Adrenal gland (tissue), 12 donors: ENCODE measurements around the gene THAP12. TPM values are rescaled to one million over a fixed set of nuclear protein-coding genes. Genes with fewer than 3 reads are reported as not detected.

Experiments used
- DNase-seq, 7 donors: peaks; one replicate each; pipeline ENCODE4 v3.0.0-alpha.2; 2019 to 2020
- H3K27ac ChIP-seq, 5 donors: fragments of 200-600 bp; sonication (generic) in 4 of 5; 1 replicate in 3 of 5; 2 replicates in 2 of 5; pipeline versions ENCODE4 v1.5.1 to v1.8.0; 2016 to 2020; ENCODE audit warnings: mild to moderate bottlenecking in 1 of 5
- H3K27me3 ChIP-seq: fragments of 200-600 bp; 2 replicates; pipeline ENCODE4 v1.8.0; 2021
- H3K36me3 ChIP-seq, 2 donors: fragments of 200-600 bp; replicated peaks in 1 of 2; 1 replicate in 1 of 2; 2 replicates in 1 of 2; pipeline versions ENCODE4 v1.5.1 to v1.8.0; 2018 to 2022
- H3K4me1 ChIP-seq, 2 donors: fragments of 200-600 bp; replicated peaks in 1 of 2; 1 replicate in 1 of 2; 2 replicates in 1 of 2; pipeline versions ENCODE4 v1.5.1 to v1.8.0; 2018 to 2021
- H3K4me3 ChIP-seq, 4 donors: fragments of 200-600 bp; sonication (generic) in 3 of 4; one replicate each; pipeline ENCODE4 v1.5.1; 2016 to 2018
- H3K9me3 ChIP-seq, 3 donors: fragments of 200-600 bp; sonication (generic) in 1 of 3; replicated peaks in 1 of 3; 1 replicate in 2 of 3; 2 replicates in 1 of 3; pipeline versions ENCODE4 v1.5.1 to v1.8.0; 2016 to 2021
- CTCF ChIP-seq, 6 experiments: fragments of 450-650 bp in 4 of 6; fragments of 200-600 bp in 2 of 6; sonication (generic) in 1 of 6; IDR thresholded peaks; 1 replicate in 5 of 6; 2 replicates in 1 of 6; pipeline versions ENCODE4 v1.5.1 to v1.8.0; 2016 to 2021; ENCODE audit warnings: antibody characterized with exemption in 6 of 6, mild to moderate bottlenecking in 2 of 6, moderate library complexity in 1 of 6
- POLR2A ChIP-seq, 2 donors: fragments of 450-650 bp; IDR thresholded peaks; one replicate each; pipeline ENCODE4 v1.6.1; 2017; ENCODE audit warnings: antibody characterized with exemption in 2 of 2, mild to moderate bottlenecking in 2 of 2, moderate library complexity in 1 of 2
- WGBS, 4 donors: extraction: QIAGEN DNeasy Blood & Tissue Kit in 2 of 4; methylation state at CpG; one replicate each; pipeline versions ENCODE4 v1.1.5 to v1.1.7; 2013 to 2017; 5-methylcytosine and 5-hydroxymethylcytosine counted together
- intact Hi-C, 2 donors: fragments of 100-400 bp; cut with DNase I; formaldehyde crosslinking; loops; one replicate each; pipeline versions ENCODE4 v1.14.1 to v1.15.0; 2022 to 2023
- polyA plus RNA-seq, 3 donors: library from polyadenylated mRNA; stranded (reverse); fragments of 200-250 nt in 2 of 3; fragments of 350-450 nt in 1 of 3; fragmentation: Illumina TruSeq in 1 of 3; extraction: RNeasy Lipid Tissue Mini Kit (QIAGEN cat#74804) in 1 of 3; gene quantifications; one replicate each; pipeline ENCODE4 v1.2.3, GENCODE V29; 2013 to 2014
- total RNA-seq, 9 donors: library from RNA; depleted of rRNA in 4 of 9; stranded (reverse); fragments of >200 nt in 4 of 9; fragments of 120-200 nt in 1 of 9; fragmentation: NEBNext Ultra II Directional in 1 of 9; extraction: Animal tissue kit (Norgen Biotek cat#: 25700) in 1 of 9; gene quantifications; one replicate each; pipeline versions ENCODE4 v1.1.0 to v1.2.4, GENCODE V29; 2013 to 2023
- donor health status: healthy with polysubstance abuse.
- donor health status: Bipolar disorder and iron deficiency.
- donor health status: DM: yes; HTN: yes; CAD: no.
- donor health status: DM: no; HTN: no; CAD: no.
- donor health status: DM: no; HTN: no; CAD: no.
- donor health status: DM: yes; HTN: yes; CAD: no.

Gene THAP12
- total and polyA plus RNA-seq, 12 donors: 18.9 to 75.4 (median 42.0) TPM

GRCh38 chr11:76397383-76397782 is 16.5 kb upstream of the THAP12 start:
- 87 to 92% (median 90%) methylated on average over 3 of the region's 3 CpGs for WGBS, 4 donors
- Histone ChIP-seq H3K4me3 (no peak overlapping the region), H3K27me3 (no peaks in the 10 kb centered on the region), H3K4me1 (no peaks in the 10 kb centered on the region), H3K9me3 (no peaks in the 10 kb centered on the region), H3K27ac (no peak overlapping the region), H3K36me3 (no peaks in the 10 kb centered on the region)
- TF ChIP-seq CTCF (IDR thresholded peaks at IDR 0.05) (no peak), POLR2A (IDR thresholded peaks at IDR 0.05) (no peak)
- intact Hi-C loops: no loop called here
- no peak for DNase-seq

- no peak for TF ChIP-seq POLR2A (IDR thresholded peaks at IDR 0.05)
- no peak overlapping the region for H3K27ac ChIP-seq
- no peak overlapping the region for H3K4me3 ChIP-seq
- DNase-seq: no peak
- H3K36me3 ChIP-seq: no peaks in the 10 kb centered on the region
- H3K27me3 ChIP-seq: no peaks in the 10 kb centered on the region
- WGBS, 4 donors: 93 to 97% (median 95%) methylated on average over 1 of the region's 1 CpG
- peaks cover 0 to 3% of the 10 kb centered on the region in 2 donors for H3K4me1 ChIP-seq
- intact Hi-C loops: no loop called here
- H3K9me3 ChIP-seq: no peaks in the 10 kb centered on the region
These were observed 14.4 kb upstream of the THAP12 start for GRCh38 chr11:76395296-76395695.

- Histone ChIP-seq H3K36me3 (no peaks in the 10 kb centered on the region), H3K4me3 (no peak overlapping the region), H3K4me1 (peaks cover 0 to 3% of the 10 kb centered on the region in 2 donors), H3K9me3 (no peaks in the 10 kb centered on the region), H3K27ac (no peak overlapping the region), H3K27me3 (no peaks in the 10 kb centered on the region)
- TF ChIP-seq CTCF (IDR thresholded peaks at IDR 0.05): no peak
- TF ChIP-seq POLR2A (IDR thresholded peaks at IDR 0.05): no peak
- no peak for DNase-seq
- intact Hi-C loops: no loop called here
These were observed 13.5 kb upstream of the THAP12 start for GRCh38 chr11:76394411-76394810.

- WGBS, 4 donors: 83 to 94% (median 84%) methylated on average over 1 of the region's 1 CpG
- intact Hi-C loops: no loop called here
- no peak for DNase-seq
These were observed 11.9 kb upstream of the THAP12 start for GRCh38 chr11:76392870-76393269.

More at GRCh38 chr11:76392870-76393269, 11.9 kb upstream of the THAP12 start:
- TF ChIP-seq CTCF (IDR thresholded peaks at IDR 0.05) (no peak), POLR2A (IDR thresholded peaks at IDR 0.05) (no peak)
- Histone ChIP-seq H3K36me3 (no peaks in the 10 kb centered on the region), H3K27me3 (no peaks in the 10 kb centered on the region), H3K4me1 (peaks cover 0 to 3% of the 10 kb centered on the region in 2 donors), H3K4me3 (no peak overlapping the region), H3K27ac (no peak overlapping the region), H3K9me3 (no peaks in the 10 kb centered on the region)
